AG20443 (cell line): ENCODE data around the gene HNRNPUL1.
"Not testable (repeated sequence)": the region's sequence is repeated elsewhere in the genome, so short reads cannot be mapped to it uniquely, and the experiment has no call there.

Experiments used
- DNase-seq: peaks from one replicate; pipeline ENCODE4 v3.0.0; 2012; ENCODE audit warnings: low spot score, mixed read lengths

The HNRNPUL1 gene

GRCh38 chr19:41263850-41264580 lies at the start of gene HNRNPUL1:
Gene HNRNPUL1 (plus strand): TSS chr19:41264372. CDS start chr19:41264504, 132 bp downstream.
- peak; percentile 99 for DNase-seq

- DNase-seq: no peak
These were observed 46.4 kb upstream of the HNRNPUL1 start for GRCh38 chr19:41217741-41218140.

GRCh38 chr19:41218249-41218614 lies 45.9 kb upstream of the HNRNPUL1 start:
- no peak for DNase-seq

- DNase-seq: peak; percentile 87
These were observed 45.3 kb upstream of the HNRNPUL1 start, which contains the start of gene AXL for GRCh38 chr19:41218615-41219507. Gene AXL (plus strand): TSS chr19:41219223. CDS start chr19:41219393, 170 bp downstream.

- peak; percentile 75 for DNase-seq
These were observed 44.1 kb upstream of the HNRNPUL1 start for GRCh38 chr19:41219924-41220567.

- DNase-seq: no peak
These were observed 43.4 kb upstream of the HNRNPUL1 start for GRCh38 chr19:41220811-41221210.

GRCh38 chr19:41221514-41222205 lies 42.5 kb upstream of the HNRNPUL1 start:
- no peak for DNase-seq

- no peak for DNase-seq
These were observed 41.9 kb upstream of the HNRNPUL1 start for GRCh38 chr19:41222240-41222639.

GRCh38 chr19:41223431-41224234 lies 40.5 kb upstream of the HNRNPUL1 start:
- DNase-seq: peak; percentile 85

- no peak for DNase-seq
These were observed 39.5 kb upstream of the HNRNPUL1 start for GRCh38 chr19:41224632-41225031.

- peak; percentile 92 for DNase-seq
These were observed 38.7 kb upstream of the HNRNPUL1 start for GRCh38 chr19:41225238-41226052.

GRCh38 chr19:41226053-41226873 lies 37.9 kb upstream of the HNRNPUL1 start:
- DNase-seq: peak; percentile 95

- DNase-seq: no peak
These were observed 37.2 kb upstream of the HNRNPUL1 start for GRCh38 chr19:41226874-41227390.

- DNase-seq: no peak
These were observed 35.7 kb upstream of the HNRNPUL1 start for GRCh38 chr19:41228486-41228885.

- not testable (repeated sequence) for DNase-seq
These were observed 34.8 kb upstream of the HNRNPUL1 start for GRCh38 chr19:41229338-41229737.

- DNase-seq: no peak
These were observed 33.9 kb upstream of the HNRNPUL1 start for GRCh38 chr19:41230067-41230857.

GRCh38 chr19:41232686-41233085 lies 31.5 kb upstream of the HNRNPUL1 start:
- no peak for DNase-seq

GRCh38 chr19:41233748-41234240 lies 30.4 kb upstream of the HNRNPUL1 start:
- DNase-seq: no peak
